IgD-negative memory B cell (primary cell): ENCODE data around the gene TRERF1. TPM values are rescaled to one million over a fixed set of nuclear protein-coding genes. Genes with fewer than 3 reads are reported as not detected.
"Not testable (repeated sequence)": the region's sequence is repeated elsewhere in the genome, so short reads cannot be mapped to it uniquely, and the experiment has no call there.

ENCODE experiments used
- H3K27ac Mint-ChIP-seq, 3 donors: one replicate each; pipeline ENCODE4 v1.8.0; 2020 to 2022; ENCODE audit warnings: mild to moderate bottlenecking in 3 of 3, mixed read lengths in 3 of 3, moderate library complexity in 1 of 3
- H3K27me3 Mint-ChIP-seq: one replicate; pipeline ENCODE4 v1.8.0; 2021; ENCODE audit warnings: mixed read lengths
- H3K36me3 Mint-ChIP-seq: one replicate; pipeline ENCODE4 v1.8.0; 2020; ENCODE audit warnings: mild to moderate bottlenecking, mixed read lengths
- H3K4me1 Mint-ChIP-seq, 3 donors: one replicate each; pipeline ENCODE4 v1.8.0; 2020 to 2022; ENCODE audit warnings: mixed read lengths in 3 of 3, mild to moderate bottlenecking in 1 of 3
- H3K4me3 Mint-ChIP-seq, 4 donors: one replicate each; pipeline ENCODE4 v1.8.0; 2020 to 2022; ENCODE audit warnings: mild to moderate bottlenecking in 4 of 4, mixed read lengths in 4 of 4, moderate library complexity in 3 of 4
- H3K9me3 Mint-ChIP-seq, 3 donors: one replicate each; pipeline ENCODE4 v1.8.0; 2020 to 2021; ENCODE audit warnings: mixed read lengths in 3 of 3, mild to moderate bottlenecking in 1 of 3
- polyA plus RNA-seq: library from polyadenylated mRNA; unstranded; fragments of 300-500 nt; fragmentation: Illumina TruSeq; gene quantifications from one replicate; pipeline ENCODE4 v1.2.3, GENCODE V29; 2021

TRERF1 gene
- polyA plus RNA-seq, 1 donor from 2014 or later = 1.6 TPM

DNA sequence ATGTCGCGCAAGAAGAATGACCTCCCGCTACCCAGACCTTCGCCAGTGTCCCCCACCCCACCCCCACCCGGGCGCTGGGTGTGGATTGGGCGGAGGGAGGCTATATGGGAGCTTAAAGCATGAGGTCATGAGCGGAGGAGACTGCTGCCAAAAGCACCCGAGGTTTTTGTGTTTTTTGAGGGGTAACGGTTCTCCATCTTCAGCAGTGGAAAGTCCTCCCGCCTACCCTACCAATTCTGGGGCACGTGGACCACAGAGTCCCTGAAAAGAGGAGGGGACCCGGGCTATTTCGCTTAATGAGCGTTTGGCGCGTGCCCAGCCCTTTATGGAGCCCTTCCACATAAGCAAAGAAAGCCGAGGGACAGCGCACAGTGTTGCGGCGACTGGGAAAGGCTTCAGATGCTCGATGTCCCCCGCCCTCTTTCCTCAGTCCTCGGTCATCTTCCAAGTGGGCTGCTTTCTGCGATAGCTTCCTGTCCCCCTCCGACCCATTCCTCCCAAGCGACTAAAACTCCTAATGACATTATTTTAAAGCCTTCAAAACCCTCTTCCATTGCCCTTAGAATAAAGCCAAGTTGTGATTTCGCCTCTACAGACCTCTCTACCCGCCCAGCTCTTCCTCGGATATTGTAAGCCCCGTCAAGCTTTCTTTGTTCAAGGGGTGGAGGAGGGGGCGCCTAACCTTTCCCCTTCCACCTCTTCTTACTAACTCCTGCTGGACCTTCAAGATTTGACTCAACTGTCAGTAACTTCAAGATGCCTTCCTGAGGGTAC, 2.1 kb upstream of the TRERF1 start:
- H3K27me3 Mint-ChIP-seq = no peaks in the 10 kb centered on the region
- peaks cover 9 to 25% (median 18%) of the 10 kb centered on the region in 3 donors for H3K4me1 Mint-ChIP-seq
- peak overlapping the region; percentile 85 to 99 (median 94) for H3K4me3 Mint-ChIP-seq
- no peaks in the 10 kb centered on the region for H3K9me3 Mint-ChIP-seq
- H3K27ac Mint-ChIP-seq = peak overlapping the region; percentile 40 to 91 (median 82)
- no peaks in the 10 kb centered on the region for H3K36me3 Mint-ChIP-seq

DNA sequence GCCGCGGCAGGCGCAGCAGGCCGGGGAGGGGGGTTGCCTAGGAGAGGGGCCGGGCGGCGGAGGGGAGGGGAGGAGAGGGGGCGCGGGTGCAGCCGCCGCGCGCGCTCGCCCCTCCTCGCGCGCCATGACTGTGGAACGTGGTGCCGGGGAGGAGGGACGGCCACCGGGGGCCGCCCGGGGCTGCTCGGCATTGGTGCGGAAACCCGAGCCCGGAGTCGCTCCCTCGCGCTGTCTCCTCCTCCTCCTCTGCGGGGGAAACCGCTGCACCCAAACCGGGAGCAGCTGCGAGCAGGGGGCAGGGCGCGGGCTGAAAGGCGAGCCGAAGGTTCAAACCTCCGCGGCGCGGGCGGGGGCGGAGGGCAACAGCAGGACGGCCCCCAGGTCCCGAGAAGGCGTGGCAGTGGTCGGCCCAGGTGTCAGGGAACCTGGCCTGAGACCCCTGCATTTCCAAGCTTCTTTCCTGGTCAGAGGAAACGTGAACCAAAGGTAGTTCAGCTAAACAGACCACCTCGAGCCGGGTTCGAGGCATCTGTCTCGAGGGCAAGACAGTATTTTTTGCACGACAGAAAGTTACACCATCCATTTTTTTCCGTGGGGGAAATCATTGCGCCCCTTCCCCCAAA, 1.4 kb upstream of the TRERF1 start:
- peak overlapping the region in 1 of 3 donors; percentile 40 for H3K27ac Mint-ChIP-seq
- H3K4me3 Mint-ChIP-seq = peak overlapping the region; percentile 85 to 99 (median 94)
- peaks cover 1% of the 10 kb centered on the region for H3K36me3 Mint-ChIP-seq
- H3K27me3 Mint-ChIP-seq = no peaks in the 10 kb centered on the region
- H3K9me3 Mint-ChIP-seq = no peaks in the 10 kb centered on the region
- peaks cover 12 to 32% (median 20%) of the 10 kb centered on the region in 3 donors for H3K4me1 Mint-ChIP-seq

DNA sequence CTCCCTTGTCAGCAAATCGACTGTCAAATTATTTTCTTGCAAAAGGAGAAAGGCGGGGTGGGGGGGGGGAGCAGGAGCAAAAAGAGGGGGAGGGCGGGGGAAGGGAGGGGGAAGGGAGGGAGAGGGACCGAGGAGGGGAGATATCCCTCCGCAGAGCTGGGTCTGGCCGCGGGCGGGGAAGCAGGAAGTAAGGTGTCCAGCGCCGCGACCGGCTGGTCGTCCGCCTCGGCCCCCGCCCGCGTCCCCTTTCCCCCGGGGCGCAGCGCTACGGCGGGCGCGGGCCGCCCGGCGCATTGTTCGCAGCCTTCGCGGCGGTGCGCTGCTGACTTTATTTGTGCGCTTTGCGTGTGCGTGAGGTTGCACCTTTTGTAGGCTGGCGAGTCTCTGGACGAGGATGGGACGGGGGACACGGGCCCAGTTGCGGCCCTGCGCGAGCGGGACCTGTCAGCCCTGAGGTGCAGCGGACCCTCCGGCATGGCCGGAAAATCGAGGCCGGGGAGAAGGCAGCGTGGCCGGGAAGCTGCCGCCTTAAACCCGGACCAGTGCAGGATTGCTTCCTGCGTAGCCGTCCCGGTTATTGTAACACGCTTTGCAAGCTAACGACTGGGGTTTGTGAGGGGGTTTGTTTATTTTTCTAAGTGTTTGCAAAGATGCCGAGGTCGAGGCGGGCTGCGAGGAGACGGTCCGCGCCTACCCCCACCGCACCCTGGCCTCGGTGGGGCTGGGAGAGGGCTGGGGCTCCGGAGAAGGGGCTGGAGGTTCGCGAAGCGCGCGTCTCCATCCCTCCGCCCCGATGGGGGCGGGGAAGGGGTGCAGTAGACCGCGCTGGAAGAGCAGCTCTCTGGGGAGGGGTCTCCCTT, 675 bp upstream of the TRERF1 start:
- H3K36me3 Mint-ChIP-seq = peaks cover 1% of the 10 kb centered on the region
- H3K27me3 Mint-ChIP-seq = no peaks in the 10 kb centered on the region
- H3K4me1 Mint-ChIP-seq = peaks cover 17 to 34% (median 20%) of the 10 kb centered on the region in 3 donors
- peak overlapping the region; percentile 84 to 99 (median 98) for H3K4me3 Mint-ChIP-seq
- H3K27ac Mint-ChIP-seq = peak overlapping the region in 2 of 3 donors; percentile 55 to 93
- H3K9me3 Mint-ChIP-seq = no peaks in the 10 kb centered on the region

GRCh38 chr6:42450477-42451332, 1.0 kb downstream of the TRERF1 start:
- no peaks in the 10 kb centered on the region for H3K9me3 Mint-ChIP-seq
- peak overlapping the region; percentile 46 to 55 (median 47) for H3K27ac Mint-ChIP-seq
- peak overlapping the region; percentile 84 to 99 (median 98) for H3K4me3 Mint-ChIP-seq
- peaks cover 2% of the 10 kb centered on the region for H3K27me3 Mint-ChIP-seq
- H3K4me1 Mint-ChIP-seq = peaks cover 20 to 37% (median 21%) of the 10 kb centered on the region in 3 donors
- H3K36me3 Mint-ChIP-seq = peaks cover 1% of the 10 kb centered on the region

DNA sequence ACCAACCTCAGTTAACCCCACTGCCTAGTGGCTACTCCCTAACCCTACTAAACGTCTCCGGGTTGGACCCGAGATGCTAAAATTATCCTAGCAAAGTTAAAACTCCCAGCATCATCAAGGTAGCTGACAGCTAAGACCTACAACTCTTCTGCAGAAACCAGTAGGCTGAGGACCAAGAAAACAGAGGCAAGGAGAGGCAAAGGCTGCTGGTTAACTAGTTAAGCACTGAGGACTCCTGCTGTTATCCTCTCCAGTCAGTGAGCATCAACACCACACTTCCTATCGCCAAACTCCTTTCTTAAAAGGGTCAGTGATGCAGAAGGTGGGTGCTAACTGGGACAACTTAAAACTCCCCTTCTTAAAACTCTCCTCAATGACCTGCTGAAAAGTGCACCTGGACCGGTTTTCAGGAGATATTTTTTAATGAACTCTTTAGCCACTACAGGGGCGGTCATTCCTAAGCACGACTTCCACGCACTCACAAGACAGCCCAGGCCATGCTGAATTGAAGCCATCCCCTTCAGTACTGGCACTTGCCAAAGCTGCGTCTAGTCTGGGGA, 1.7 kb downstream of the TRERF1 start:
- H3K27ac Mint-ChIP-seq = peak overlapping the region in 2 of 3 donors; percentile 55
- H3K27me3 Mint-ChIP-seq = peaks cover 3% of the 10 kb centered on the region
- peaks cover 1% of the 10 kb centered on the region for H3K36me3 Mint-ChIP-seq
- peaks cover 20 to 41% (median 21%) of the 10 kb centered on the region in 3 donors for H3K4me1 Mint-ChIP-seq
- H3K4me3 Mint-ChIP-seq = peak overlapping the region; percentile 84 to 99 (median 98)
- no peaks in the 10 kb centered on the region for H3K9me3 Mint-ChIP-seq

- H3K4me3 Mint-ChIP-seq = peak overlapping the region; percentile 84 to 99 (median 98)
- H3K36me3 Mint-ChIP-seq = peaks cover 5% of the 10 kb centered on the region
- H3K27me3 Mint-ChIP-seq = peaks cover 3% of the 10 kb centered on the region
- no peaks in the 10 kb centered on the region for H3K9me3 Mint-ChIP-seq
- H3K27ac Mint-ChIP-seq = peak overlapping the region in 1 of 3 donors; percentile 55
- peaks cover 17 to 46% (median 28%) of the 10 kb centered on the region in 3 donors for H3K4me1 Mint-ChIP-seq
Measured at GRCh38 chr6:42448927-42449659, 2.6 kb downstream of the TRERF1 start.

GRCh38 chr6:42448391-42448790, 3.3 kb downstream of the TRERF1 start:
- H3K27ac Mint-ChIP-seq = peak overlapping the region in 1 of 3 donors; percentile 18
- peaks cover 5% of the 10 kb centered on the region for H3K36me3 Mint-ChIP-seq
- H3K4me3 Mint-ChIP-seq = peak overlapping the region in 1 of 4 donors; percentile 84
- H3K27me3 Mint-ChIP-seq = peaks cover 3% of the 10 kb centered on the region
- H3K9me3 Mint-ChIP-seq = no peaks in the 10 kb centered on the region
- peaks cover 12 to 48% (median 31%) of the 10 kb centered on the region in 3 donors for H3K4me1 Mint-ChIP-seq

- Mint-ChIP-seq H3K4me1 (peaks cover 12 to 48% (median 33%) of the 10 kb centered on the region in 3 donors), H3K27me3 (peaks cover 3% of the 10 kb centered on the region), H3K9me3 (no peaks in the 10 kb centered on the region), H3K27ac (no peak overlapping the region), H3K36me3 (peaks cover 5% of the 10 kb centered on the region), H3K4me3 (peak overlapping the region in 1 of 4 donors; percentile 13)
Measured at GRCh38 chr6:42446996-42447395, 4.7 kb downstream of the TRERF1 start.

DNA sequence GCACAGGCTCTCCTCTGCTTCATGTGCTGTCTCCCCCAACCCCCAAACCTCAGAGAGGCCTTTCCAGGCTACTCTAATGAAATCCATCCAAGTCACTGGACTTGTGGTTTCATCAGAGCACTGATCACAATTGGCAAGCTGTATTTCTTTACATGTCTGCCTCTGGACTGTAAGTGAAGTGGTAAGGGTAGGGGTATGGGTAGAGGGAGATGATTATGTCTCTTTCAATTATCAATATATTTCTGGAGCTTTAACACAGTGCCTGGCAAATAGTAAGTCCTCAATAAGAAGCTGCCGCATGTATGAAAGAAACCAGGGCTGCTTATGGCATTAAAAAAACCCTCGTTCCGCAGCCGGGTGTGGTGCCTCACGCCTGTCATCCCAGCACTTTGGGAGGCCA, 5.4 kb downstream of the TRERF1 start:
- H3K36me3 Mint-ChIP-seq = peaks cover 5% of the 10 kb centered on the region

GRCh38 chr6:42445955-42446354, 5.8 kb downstream of the TRERF1 start:
- H3K27ac Mint-ChIP-seq, H3K9me3 Mint-ChIP-seq, H3K36me3 Mint-ChIP-seq, H3K4me3 Mint-ChIP-seq, H3K27me3 Mint-ChIP-seq: not testable (repeated sequence)
- peaks cover 15 to 52% (median 36%) of the 10 kb centered on the region in 3 donors for H3K4me1 Mint-ChIP-seq

More for the DNA sequence above, 5.4 kb downstream of the TRERF1 start:
- Mint-ChIP-seq H3K27me3 (peaks cover 3% of the 10 kb centered on the region), H3K4me3 (no peak overlapping the region), H3K27ac (no peak overlapping the region), H3K4me1 (peaks cover 12 to 50% (median 33%) of the 10 kb centered on the region in 3 donors), H3K9me3 (no peaks in the 10 kb centered on the region)

- peaks cover 5 to 31% (median 24%) of the 10 kb centered on the region in 3 donors for H3K4me1 Mint-ChIP-seq
- peaks cover 6% of the 10 kb centered on the region for H3K36me3 Mint-ChIP-seq
- H3K27ac Mint-ChIP-seq = peak overlapping the region in 1 of 3 donors; percentile 92
- H3K4me3 Mint-ChIP-seq = peak overlapping the region in 1 of 4 donors; percentile 68
- H3K27me3 Mint-ChIP-seq = peaks cover 3% of the 10 kb centered on the region
- H3K9me3 Mint-ChIP-seq = no peaks in the 10 kb centered on the region
Measured at GRCh38 chr6:42443312-42444060, 8.2 kb downstream of the TRERF1 start.

DNA sequence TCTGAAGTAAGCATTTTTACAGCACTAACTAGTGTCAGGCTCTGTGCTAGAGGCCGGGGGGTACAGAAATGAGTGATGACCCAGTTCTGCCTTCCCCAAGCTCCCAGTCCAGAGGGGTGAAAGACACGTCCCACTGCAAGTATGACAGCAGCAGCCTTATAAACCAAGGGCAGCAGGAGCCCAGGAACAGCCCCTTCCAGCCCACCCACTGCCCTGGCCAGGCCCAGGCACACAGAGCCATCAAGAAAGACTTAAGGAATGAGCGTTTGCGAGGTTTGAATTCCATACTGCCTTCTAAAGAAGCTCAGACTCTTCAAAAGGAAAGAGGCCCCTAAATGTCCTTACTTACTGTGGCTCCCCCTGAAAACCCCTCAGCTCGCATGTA, 10.0 kb downstream of the TRERF1 start:
- H3K4me1 Mint-ChIP-seq = peaks cover 5 to 24% (median 17%) of the 10 kb centered on the region in 3 donors
- H3K36me3 Mint-ChIP-seq = peaks cover 6% of the 10 kb centered on the region
- H3K27ac Mint-ChIP-seq = peak overlapping the region in 1 of 3 donors; percentile 43
- H3K4me3 Mint-ChIP-seq = no peak overlapping the region
- H3K27me3 Mint-ChIP-seq = peaks cover 3% of the 10 kb centered on the region
- H3K9me3 Mint-ChIP-seq = no peaks in the 10 kb centered on the region
